HepG2 (cell line): ENCODE measurements around the gene ODR4. TPM values are rescaled to one million over a fixed set of nuclear protein-coding genes. Genes with fewer than 3 reads are reported as not detected.

Source experiments
- AFF4 ChIP-seq: sonication (generic); formaldehyde crosslinking; IDR thresholded peaks from 2 replicates; pipeline ENCODE4 v1.4.0; 2020; ENCODE audit warnings: missing genetic modification reagents
- GABPB1 ChIP-seq: IDR thresholded peaks from 2 replicates; pipeline ENCODE4 v1.6.1; 2016; ENCODE audit warnings: mild to moderate bottlenecking, missing genetic modification reagents, moderate library complexity, missing compliant biosample characterization
- HNF4G ChIP-seq, 2 experiments: sonication (generic) in 1 of 2; formaldehyde crosslinking in 1 of 2; IDR thresholded peaks; 2 replicates each; pipeline versions ENCODE4 v1.4.0 to v1.6.1; 2011 to 2020; ENCODE audit warnings: borderline replicate concordance in 2 of 2, low read depth in 2 of 2, mild to moderate bottlenecking in 2 of 2, low read length in 1 of 2, missing genetic modification reagents in 1 of 2, moderate library complexity in 1 of 2
- KAT8 ChIP-seq: IDR thresholded peaks from 2 replicates; pipeline ENCODE4 v1.6.1; 2016; ENCODE audit warnings: missing genetic modification reagents, missing compliant biosample characterization
- MAFG ChIP-seq: sonication (generic); formaldehyde crosslinking; IDR thresholded peaks from 2 replicates; pipeline ENCODE4 v1.5.1; 2020; ENCODE audit warnings: mild to moderate bottlenecking, missing genetic modification reagents
- NFATC3 ChIP-seq: sonication (generic); formaldehyde crosslinking; IDR thresholded peaks from 2 replicates; pipeline ENCODE4 v1.5.1; 2020; ENCODE audit warnings: mild to moderate bottlenecking, missing genetic modification reagents
- NFE2L1 ChIP-seq: sonication (generic); formaldehyde crosslinking; IDR thresholded peaks from 2 replicates; pipeline ENCODE4 v1.4.0; 2020; ENCODE audit warnings: missing genetic modification reagents, mild to moderate bottlenecking, borderline replicate concordance
- PLSCR1 ChIP-seq: sonication (generic); formaldehyde crosslinking; IDR thresholded peaks from 2 replicates; pipeline ENCODE4 v1.5.0; 2020; ENCODE audit warnings: missing genetic modification reagents, mild to moderate bottlenecking, borderline replicate concordance
- POGZ ChIP-seq: sonication (generic); formaldehyde crosslinking; IDR thresholded peaks from 2 replicates; pipeline ENCODE4 v1.4.0; 2020; ENCODE audit warnings: mild to moderate bottlenecking, missing genetic modification reagents
- PPARG ChIP-seq: conservative IDR thresholded peaks from 2 replicates; pipeline ENCODE4 v1.6.1; 2016; ENCODE audit warnings: missing biosample characterization, missing genetic modification reagents
- SOX13 ChIP-seq, 3 experiments: fragments of 450-650 bp in 1 of 3; sonication (generic) in 1 of 3; formaldehyde crosslinking in 1 of 3; IDR thresholded peaks in 2 of 3; conservative IDR thresholded peaks in 1 of 3; 2 replicates each; pipeline versions ENCODE4 v1.5.0 to v1.6.1; 2016 to 2020; ENCODE audit warnings: antibody characterized with exemption in 1 of 3, mild to moderate bottlenecking in 1 of 3, missing compliant biosample characterization in 1 of 3, missing genetic modification reagents in 1 of 3, moderate library complexity in 1 of 3
- SUZ12 ChIP-seq: fragments of 150-350 bp; IDR thresholded peaks from 2 replicates; pipeline ENCODE4 v1.6.1; 2014; ENCODE audit warnings: low read depth, low read length
- TCF7L2 ChIP-seq: IDR thresholded peaks from 2 replicates; pipeline ENCODE4 v1.6.1; 2011; ENCODE audit warnings: mild to moderate bottlenecking, low read depth, low read length, moderate library complexity
- TFAP4 ChIP-seq: sonication (generic); IDR thresholded peaks from 2 replicates; pipeline ENCODE4 v1.6.1; 2016; ENCODE audit warnings: low read depth, borderline replicate concordance
- ZNF138 ChIP-seq: sonication (generic); formaldehyde crosslinking; IDR thresholded peaks from 2 replicates; pipeline ENCODE4 v1.5.0; 2020; ENCODE audit warnings: mild to moderate bottlenecking, low read depth, missing genetic modification reagents
- ZNF160 ChIP-seq: sonication (generic); formaldehyde crosslinking; IDR thresholded peaks from 2 replicates; pipeline ENCODE4 v1.8.0; 2022; ENCODE audit warnings: mild to moderate bottlenecking, inconsistent platforms, missing genetic modification reagents
- ZNF260 ChIP-seq: sonication (generic); formaldehyde crosslinking; IDR thresholded peaks from 2 replicates; pipeline ENCODE4 v1.4.0; 2020; ENCODE audit warnings: missing genetic modification reagents, low read depth, mild to moderate bottlenecking, borderline replicate concordance
- ZNF276 ChIP-seq: sonication (generic); formaldehyde crosslinking; IDR thresholded peaks from 2 replicates; pipeline ENCODE4 v1.4.0; 2020; ENCODE audit warnings: mild to moderate bottlenecking, low read depth, missing genetic modification reagents
- ZNF703 ChIP-seq: sonication (generic); formaldehyde crosslinking; IDR thresholded peaks from 2 replicates; pipeline ENCODE4 v1.5.1; 2020; ENCODE audit warnings: missing genetic modification reagents, mild to moderate bottlenecking, moderate library complexity, borderline replicate concordance
- ZNF713 ChIP-seq: sonication (generic); formaldehyde crosslinking; IDR thresholded peaks from 2 replicates; pipeline ENCODE4 v1.4.0; 2020; ENCODE audit warnings: mild to moderate bottlenecking, missing genetic modification reagents
- ZNF841 ChIP-seq: sonication (generic); formaldehyde crosslinking; IDR thresholded peaks from 2 replicates; pipeline ENCODE4 v1.8.1; 2023; ENCODE audit warnings: missing genetic modification reagents, borderline replicate concordance
- polyA plus RNA-seq, 8 experiments: library from polyadenylated mRNA; depleted of rRNA in 3 of 8; stranded (reverse) in 7 of 8; unstranded in 1 of 8; fragments of >200 nt; fragmentation: Illumina TruSeq in 4 of 8; extraction: Trizol in 4 of 8; gene quantifications; 2 replicates each; pipeline versions ENCODE4 v1.2.1 to v1.2.3, GENCODE V29; 2011 to 2016; ENCODE audit warnings: low read depth in 4 of 8, missing spikeins in 1 of 8, mixed read lengths in 1 of 8; ENCODE audit not compliant: insufficient read depth in 1 of 8
- total RNA-seq, 5 experiments: library from RNA; depleted of rRNA; stranded (reverse); fragments of >200 nt; fragmentation: Illumina TruSeq; extraction: Trizol; gene quantifications; 2 replicates each; pipeline ENCODE4 v1.2.3, GENCODE V29; 2016; ENCODE audit warnings: low read depth in 1 of 5

Gene ODR4
- total and polyA plus RNA-seq, 2 of the 13 experiments (the other 11 are each of a cell fraction or from before 2014, with no cell fraction given), result 16.3 to 22.0 TPM

- TF ChIP-seq AFF4 (no peak), TCF7L2 (no peak), PLSCR1 (CRISPR knock-in tag) (no peak; the same call in 1 of the 2 replicates), ZNF138 (CRISPR knock-in tag) (no peak), TFAP4 (no peak), ZNF276 (CRISPR knock-in tag) (no peak; the same call in 1 of the 2 replicates), POGZ (CRISPR knock-in tag) (no peak), MAFG (CRISPR knock-in tag) (no peak), ZNF841 (CRISPR knock-in tag) (no peak), KAT8 (CRISPR knock-in tag) (no peak), ZNF703 (CRISPR knock-in tag) (no peak), NFE2L1 (CRISPR knock-in tag) (no peak), SUZ12 (no peak), SOX13 (IDR thresholded peaks at IDR 0.05) (no peak), SOX13 (CRISPR knock-in tag; conservative IDR thresholded peaks at IDR 0.05 in 1 of 2, IDR thresholded peaks at IDR 0.05 in 1 of 2) (no peak), GABPB1 (CRISPR knock-in tag) (no peak), NFATC3 (no peak), ZNF160 (CRISPR knock-in tag) (no peak), HNF4G (IDR thresholded peaks at IDR 0.05; ENCODE audit: borderline replicate concordance, low read depth, low read length) (no peak), HNF4G (CRISPR knock-in tag; IDR thresholded peaks at IDR 0.05; ENCODE audit: borderline replicate concordance, low read depth) (no peak), ZNF260 (no peak), PPARG (CRISPR knock-in tag) (no peak), ZNF713 (CRISPR knock-in tag) (no peak)
Measured at GRCh38 chr1:186374303-186375151, 1.1 kb upstream of the ODR4 start (continued).
